Measurements from ENCODE around the gene PHC2. TPM values are rescaled to one million over a fixed set of nuclear protein-coding genes. Genes with fewer than 3 reads are reported as not detected.

The PHC2 gene
- total and polyA plus RNA-seq, 4 donors: 79.9 to 311 (median 121) TPM

- Histone ChIP-seq H3K27me3 (ENCODE audit: control insufficient read depth in 3 of 3, insufficient read depth in 3 of 3, low read length in 2 of 3) (peaks cover 0 to 10% (median 6%) of the 10 kb centered on the region in 3 donors), H3K9me3 (ENCODE audit: control insufficient read depth in 4 of 4, insufficient read depth in 3 of 4, low read length in 3 of 4) (no peaks in the 10 kb centered on the region), H3K9ac (ENCODE audit: insufficient read depth in 1 of 2, low read length in 2 of 2) (no peak overlapping the region), H3K4me3 (no peak overlapping the region), H3K36me3 (ENCODE audit: control insufficient read depth in 4 of 4, insufficient read depth in 4 of 4, low read length in 4 of 4) (peaks cover 0 to 3% (median 0%) of the 10 kb centered on the region in 4 donors), H3K4me1 (ENCODE audit: control insufficient read depth in 5 of 5, insufficient read depth in 5 of 5, low read length in 5 of 5) (peaks cover 0 to 37% (median 0%) of the 10 kb centered on the region in 5 donors), H3K27ac (ENCODE audit: low read depth in 1 of 2, low read length in 1 of 2) (no peak overlapping the region)
- 78 to 92% methylated on average over 4 of the region's 4 CpGs for WGBS, 2 donors
- ATAC-seq (ENCODE audit: insufficient read depth, low FRiP score) (no peak), DNase-seq (no peak)
- TF ChIP-seq CTCF (IDR thresholded peaks at IDR 0.05; ENCODE audit: control extremely low read depth, extremely low read depth): no peak
Measured at GRCh38 chr1:33424205-33424604, 6.7 kb downstream of the PHC2 start.

GRCh38 chr1:33420870-33421775, 9.8 kb downstream of the PHC2 start:
- no peak for TF ChIP-seq CTCF (IDR thresholded peaks at IDR 0.05; ENCODE audit: control extremely low read depth, extremely low read depth)
- H3K9ac ChIP-seq (ENCODE audit: insufficient read depth in 1 of 2, low read length in 2 of 2): no peak overlapping the region
- peaks cover 0 to 17% (median 0%) of the 10 kb centered on the region in 5 donors for H3K4me1 ChIP-seq (ENCODE audit: control insufficient read depth in 5 of 5, insufficient read depth in 5 of 5, low read length in 5 of 5)
- H3K4me3 ChIP-seq: no peak overlapping the region
- 54 to 55% methylated on average over 7 of the region's 7 CpGs for WGBS, 2 donors
- H3K36me3 ChIP-seq (ENCODE audit: control insufficient read depth in 4 of 4, insufficient read depth in 4 of 4, low read length in 4 of 4): peaks cover 0 to 3% (median 0%) of the 10 kb centered on the region in 4 donors
- H3K9me3 ChIP-seq (ENCODE audit: control insufficient read depth in 4 of 4, insufficient read depth in 3 of 4, low read length in 3 of 4): no peaks in the 10 kb centered on the region
- no peak for ATAC-seq (ENCODE audit: insufficient read depth, low FRiP score)
- H3K27me3 ChIP-seq (ENCODE audit: control insufficient read depth in 3 of 3, insufficient read depth in 3 of 3, low read length in 2 of 3): peaks cover 0 to 2% (median 0%) of the 10 kb centered on the region in 3 donors
- no peak for DNase-seq
- peak overlapping the region in 1 of 2 donors; percentile 21 for H3K27ac ChIP-seq (ENCODE audit: low read depth in 1 of 2, low read length in 1 of 2)

GRCh38 chr1:33418811-33419210, 12.1 kb downstream of the PHC2 start:
- Histone ChIP-seq H3K27ac (ENCODE audit: low read depth in 1 of 2, low read length in 1 of 2) (no peak overlapping the region), H3K9me3 (ENCODE audit: control insufficient read depth in 4 of 4, insufficient read depth in 3 of 4, low read length in 3 of 4) (peaks cover 0 to 4% (median 2%) of the 10 kb centered on the region in 4 donors), H3K9ac (ENCODE audit: insufficient read depth in 1 of 2, low read length in 2 of 2) (no peak overlapping the region), H3K4me3 (no peak overlapping the region), H3K36me3 (ENCODE audit: control insufficient read depth in 4 of 4, insufficient read depth in 4 of 4, low read length in 4 of 4) (peaks cover 0 to 3% (median 0%) of the 10 kb centered on the region in 4 donors), H3K4me1 (ENCODE audit: control insufficient read depth in 5 of 5, insufficient read depth in 5 of 5, low read length in 5 of 5) (peaks cover 0 to 13% (median 0%) of the 10 kb centered on the region in 5 donors), H3K27me3 (ENCODE audit: control insufficient read depth in 3 of 3, insufficient read depth in 3 of 3, low read length in 2 of 3) (peaks cover 0 to 2% (median 0%) of the 10 kb centered on the region in 3 donors)
- no peak for TF ChIP-seq CTCF (IDR thresholded peaks at IDR 0.05; ENCODE audit: control extremely low read depth, extremely low read depth)
- DNase-seq (no peak), ATAC-seq (ENCODE audit: insufficient read depth, low FRiP score) (no peak)
- 96 to 100% methylated on average over 1 of the region's 1 CpG for WGBS, 2 donors

Measured in lung (tissue), 12 donors.